H1 (cell line): ENCODE data around the gene MED29.

Experiments
- ASH2L ChIP-seq: fragments of 200-600, 300-600 bp; sonication (generic); IDR thresholded peaks from one replicate; pipeline ENCODE4 v1.7.1; 2017; ENCODE audit warnings: low read length
- BRCA1 ChIP-seq: IDR thresholded peaks from 2 replicates; pipeline ENCODE4 v1.6.1; 2012; ENCODE audit warnings: low read depth, low read length, improper control_type of control experiment
- CBX8 ChIP-seq: fragments of 300-800, 300-1000 bp; sonication (generic); IDR thresholded peaks from 2 replicates; pipeline ENCODE4 v1.7.1; 2016; ENCODE audit warnings: low read depth, low read length, borderline replicate concordance
- CTCF ChIP-seq, 3 experiments: IDR thresholded peaks; 1 replicate in 2 of 3; 2 replicates in 1 of 3; pipeline versions ENCODE4 v1.5.1 to v1.6.1; 2011; ENCODE audit warnings: low read length in 3 of 3, mild to moderate bottlenecking in 3 of 3, inconsistent platforms in 2 of 3, low read depth in 1 of 3, moderate library complexity in 1 of 3; ENCODE audit not compliant: insufficient read depth in 1 of 3; ENCODE audit errors: control extremely low read depth in 1 of 3
- GABPA ChIP-seq: IDR thresholded peaks from 2 replicates; pipeline ENCODE4 v1.6.1; 2011; ENCODE audit warnings: mild to moderate bottlenecking, low read length, moderate library complexity, borderline replicate concordance; ENCODE audit not compliant: insufficient read depth
- JUND ChIP-seq: IDR thresholded peaks from 2 replicates; pipeline ENCODE4 v1.6.1; 2011; ENCODE audit warnings: mild to moderate bottlenecking, improper control_type of control experiment, low read length
- KDM1A ChIP-seq: fragments of 200-600, 300-600 bp; sonication (generic); IDR thresholded peaks from 2 replicates; pipeline ENCODE4 v1.7.1; 2016; ENCODE audit warnings: mild to moderate bottlenecking, low read length, borderline replicate concordance
- POLR2A ChIP-seq, 2 experiments: IDR thresholded peaks; 1 replicate in 1 of 2; 2 replicates in 1 of 2; pipeline ENCODE4 v1.6.1; 2011; ENCODE audit warnings: low read depth in 2 of 2, low read length in 2 of 2, mild to moderate bottlenecking in 2 of 2; ENCODE audit errors: control extremely low read depth in 1 of 2
- RFX5 ChIP-seq: IDR thresholded peaks from 2 replicates; pipeline ENCODE4 v1.6.1; 2011; ENCODE audit warnings: low read depth, low read length, improper control_type of control experiment, borderline replicate concordance
- SRF ChIP-seq: IDR thresholded peaks from 2 replicates; pipeline ENCODE4 v1.6.1; 2011; ENCODE audit warnings: mild to moderate bottlenecking, low read depth, low read length, moderate library complexity
- TAF1 ChIP-seq: IDR thresholded peaks from 2 replicates; pipeline ENCODE4 v1.6.1; 2011; ENCODE audit warnings: mild to moderate bottlenecking, low read depth, low read length
- TEAD4 ChIP-seq: IDR thresholded peaks from 2 replicates; pipeline ENCODE4 v1.6.1; 2012; ENCODE audit warnings: low read depth, low read length, inconsistent platforms, mixed read lengths
- ZNF274 ChIP-seq: IDR thresholded peaks from 2 replicates; pipeline ENCODE4 v1.7.0; 2012; ENCODE audit warnings: low read length, borderline replicate concordance; ENCODE audit errors: extremely low read depth

- no peak for TF ChIP-seq CTCF (IDR thresholded peaks at IDR 0.05; ENCODE audit: control extremely low read depth in 1 of 3, insufficient read depth in 1 of 3, low read depth in 1 of 3, low read length in 3 of 3)
- no peak for TF ChIP-seq BRCA1
- TF ChIP-seq ZNF274: no peak
- no peak for TF ChIP-seq RFX5
- no peak for TF ChIP-seq GABPA
- TF ChIP-seq POLR2A (IDR thresholded peaks at IDR 0.05; ENCODE audit: control extremely low read depth in 1 of 2, low read depth in 2 of 2, low read length in 2 of 2): no peak; a peak in 1 of 3 replicates
- no peak for TF ChIP-seq TAF1
- TF ChIP-seq CBX8: no peak
- no peak for TF ChIP-seq KDM1A
- TF ChIP-seq TEAD4: no peak
- no peak for TF ChIP-seq SRF
- TF ChIP-seq ASH2L: no peak
- no peak for TF ChIP-seq JUND
Measured at GRCh38 chr19:39426170-39426569, 35.0 kb downstream of the MED29 start.
